Trophoblast cell (in vitro differentiated cells and primary cell): ENCODE data around the gene BTNL3. TPM values are rescaled to one million over a fixed set of nuclear protein-coding genes. Genes with fewer than 3 reads are reported as not detected.
A peak's percentile ranks its signal among the peaks of the same experiment; 100 is the strongest.

Experiments
- DNase-seq, 2 donors: peaks; one replicate each; pipeline ENCODE4 v3.0.0-alpha.2; 2016
- H2AFZ ChIP-seq: 2 replicates; pipeline ENCODE4 v1.6.1; 2013; ENCODE audit warnings: low read length, moderate library complexity, mild to moderate bottlenecking; ENCODE audit not compliant: insufficient read depth, poor library complexity
- H2AK5ac ChIP-seq: 2 replicates; pipeline ENCODE4 v1.6.1; 2013; ENCODE audit warnings: mild to moderate bottlenecking, low read length
- H2BK120ac ChIP-seq: 2 replicates; pipeline ENCODE4 v1.6.1; 2013; ENCODE audit warnings: low read length, mild to moderate bottlenecking, moderate library complexity; ENCODE audit not compliant: insufficient read depth, poor library complexity
- H2BK12ac ChIP-seq: 2 replicates; pipeline ENCODE4 v1.6.1; 2013; ENCODE audit warnings: mild to moderate bottlenecking, low read length, moderate library complexity
- H2BK5ac ChIP-seq: 2 replicates; pipeline ENCODE4 v1.6.1; 2013; ENCODE audit warnings: low read length, low read depth, moderate library complexity, mild to moderate bottlenecking; ENCODE audit not compliant: poor library complexity
- H3K14ac ChIP-seq: 2 replicates; pipeline ENCODE4 v1.6.1; 2013; ENCODE audit warnings: mild to moderate bottlenecking, low read length
- H3K18ac ChIP-seq: 2 replicates; pipeline ENCODE4 v1.6.1; 2013; ENCODE audit warnings: mild to moderate bottlenecking, low read length
- H3K23ac ChIP-seq: 2 replicates; pipeline ENCODE4 v1.6.1; 2013; ENCODE audit warnings: low read length
- H3K27ac ChIP-seq: 2 replicates; pipeline ENCODE4 v1.5.1; 2013; ENCODE audit warnings: low read depth, mild to moderate bottlenecking, inconsistent platforms, low read length, moderate library complexity
- H3K27me3 ChIP-seq: 2 replicates; pipeline ENCODE4 v1.6.1; 2013; ENCODE audit warnings: inconsistent platforms, mild to moderate bottlenecking, low read length, moderate library complexity; ENCODE audit not compliant: insufficient read depth
- H3K36me3 ChIP-seq, 2 experiments: 1 replicate in 1 of 2; 2 replicates in 1 of 2; pipeline ENCODE4 v1.6.1; 2013; ENCODE audit warnings: low read length in 2 of 2, mild to moderate bottlenecking in 2 of 2, moderate library complexity in 1 of 2; ENCODE audit not compliant: insufficient read depth in 2 of 2, control insufficient read depth in 1 of 2
- H3K4ac ChIP-seq: 2 replicates; pipeline ENCODE4 v1.6.1; 2013; ENCODE audit warnings: low read depth, mild to moderate bottlenecking, low read length, moderate library complexity
- H3K4me1 ChIP-seq, 2 experiments: 1 replicate in 1 of 2; 2 replicates in 1 of 2; pipeline ENCODE4 v1.6.1; 2013; ENCODE audit warnings: low read length in 2 of 2, mild to moderate bottlenecking in 2 of 2, moderate library complexity in 1 of 2; ENCODE audit not compliant: insufficient read depth in 2 of 2, control insufficient read depth in 1 of 2
- H3K4me2 ChIP-seq: 2 replicates; pipeline ENCODE4 v1.6.1; 2013; ENCODE audit warnings: inconsistent platforms, mild to moderate bottlenecking, low read length, moderate library complexity
- H3K4me3 ChIP-seq: 2 replicates; pipeline ENCODE4 v1.5.1; 2013; ENCODE audit warnings: mild to moderate bottlenecking, low read depth, low read length, inconsistent platforms
- H3K79me1 ChIP-seq: one replicate; pipeline ENCODE4 v1.6.1; 2013; ENCODE audit warnings: low read length
- H3K79me2 ChIP-seq: 2 replicates; pipeline ENCODE4 v1.6.1; 2013; ENCODE audit warnings: low read length, mild to moderate bottlenecking; ENCODE audit not compliant: control insufficient read depth, insufficient read depth, poor library complexity
- H3K9ac ChIP-seq: 2 replicates; pipeline ENCODE4 v1.6.1; 2013; ENCODE audit warnings: mild to moderate bottlenecking, low read length
- H3K9me3 ChIP-seq: 2 replicates; pipeline ENCODE4 v1.6.1; 2013; ENCODE audit warnings: low read depth, mild to moderate bottlenecking, control low read depth, inconsistent platforms, low read length; ENCODE audit not compliant: insufficient read depth
- H4K12ac ChIP-seq: 2 replicates; pipeline ENCODE4 v1.6.1; 2013; ENCODE audit warnings: low read depth, mild to moderate bottlenecking, low read length, moderate library complexity
- H4K8ac ChIP-seq: 2 replicates; pipeline ENCODE4 v1.6.1; 2013; ENCODE audit warnings: low read depth, mild to moderate bottlenecking, low read length, moderate library complexity
- H4K91ac ChIP-seq: one replicate; pipeline ENCODE4 v1.6.1; 2013; ENCODE audit warnings: low read depth, mild to moderate bottlenecking, low read length, moderate library complexity
- WGBS: extraction: QIAGEN DNeasy Blood & Tissue Kit; methylation state at CpG from one replicate; pipeline ENCODE4 v1.1.7; 2013; ENCODE audit warnings: missing lambda C conversion rate; ENCODE audit not compliant: insufficient read length, insufficient coverage; ENCODE audit errors: extremely low coverage; 5-methylcytosine and 5-hydroxymethylcytosine counted together
- polyA plus RNA-seq: library from polyadenylated mRNA; stranded (reverse); fragments of 200-250 nt; gene quantifications from 2 replicates; pipeline ENCODE4 v1.2.3, GENCODE V29; 2013

BTNL3 gene, protein sequence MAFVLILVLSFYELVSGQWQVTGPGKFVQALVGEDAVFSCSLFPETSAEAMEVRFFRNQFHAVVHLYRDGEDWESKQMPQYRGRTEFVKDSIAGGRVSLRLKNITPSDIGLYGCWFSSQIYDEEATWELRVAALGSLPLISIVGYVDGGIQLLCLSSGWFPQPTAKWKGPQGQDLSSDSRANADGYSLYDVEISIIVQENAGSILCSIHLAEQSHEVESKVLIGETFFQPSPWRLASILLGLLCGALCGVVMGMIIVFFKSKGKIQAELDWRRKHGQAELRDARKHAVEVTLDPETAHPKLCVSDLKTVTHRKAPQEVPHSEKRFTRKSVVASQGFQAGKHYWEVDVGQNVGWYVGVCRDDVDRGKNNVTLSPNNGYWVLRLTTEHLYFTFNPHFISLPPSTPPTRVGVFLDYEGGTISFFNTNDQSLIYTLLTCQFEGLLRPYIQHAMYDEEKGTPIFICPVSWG
- not detected in 2 replicates for polyA plus RNA-seq

DNA sequence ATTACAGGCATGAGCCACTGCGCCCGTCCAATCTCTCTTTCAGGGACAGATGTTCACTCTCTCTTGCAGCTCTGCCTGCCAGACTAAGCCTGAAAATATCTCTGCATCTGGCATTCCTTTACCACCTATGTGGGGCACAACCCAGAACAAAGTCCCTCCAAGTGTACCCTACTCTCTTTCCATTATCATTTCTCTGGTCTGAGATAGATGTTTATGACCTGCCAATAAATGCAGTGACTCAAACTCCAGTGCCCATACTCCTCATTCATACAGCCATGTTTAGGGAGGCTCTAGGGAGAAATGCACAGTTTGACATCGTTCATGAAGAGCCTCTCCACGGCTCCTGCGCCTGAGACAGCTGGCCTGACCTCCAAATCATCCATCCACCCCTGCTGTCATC lies at the start of gene BTNL3:
Gene BTNL3 (plus strand): TSS at position 255 of the 400 bp plus-strand sequence. CDS start 183 bp downstream, outside the sequence.
- no peak within 1 kb of the TSS for H3K4me2 ChIP-seq
- H3K27me3 ChIP-seq: no peaks in the 10 kb centered on the region
- H2BK5ac ChIP-seq: no peak within 1 kb of the TSS
- no peak within 1 kb of the TSS for H2AK5ac ChIP-seq
- no peaks in the 10 kb centered on the region for H3K79me2 ChIP-seq
- no peak within 1 kb of the TSS for H3K27ac ChIP-seq
- H3K4ac ChIP-seq: no peak within 1 kb of the TSS
- no peak within 1 kb of the TSS for H4K12ac ChIP-seq
- H3K4me3 ChIP-seq: no peak within 1 kb of the TSS
- no CpG with 5 or more reads among the region's 5 CpGs for WGBS
- no peaks in the 10 kb centered on the region for H3K36me3 ChIP-seq
- H3K18ac ChIP-seq: no peak within 1 kb of the TSS
- H3K9me3 ChIP-seq: no peaks in the 10 kb centered on the region
- no peak within 1 kb of the TSS for H2BK12ac ChIP-seq
- no peak within 1 kb of the TSS for H3K23ac ChIP-seq
- H3K4me1 ChIP-seq: no peaks in the 10 kb centered on the region
- H2AFZ ChIP-seq: no peak within 1 kb of the TSS
- H3K9ac ChIP-seq: peak within 1 kb of the TSS; percentile 7
- no peak within 1 kb of the TSS for H2BK120ac ChIP-seq
- no peak within 1 kb of the TSS for H4K91ac ChIP-seq
- no peaks in the 10 kb centered on the region for H3K79me1 ChIP-seq
- no peak within 1 kb of the TSS for H4K8ac ChIP-seq
- no peak for DNase-seq
- no peak within 1 kb of the TSS for H3K14ac ChIP-seq

DNA sequence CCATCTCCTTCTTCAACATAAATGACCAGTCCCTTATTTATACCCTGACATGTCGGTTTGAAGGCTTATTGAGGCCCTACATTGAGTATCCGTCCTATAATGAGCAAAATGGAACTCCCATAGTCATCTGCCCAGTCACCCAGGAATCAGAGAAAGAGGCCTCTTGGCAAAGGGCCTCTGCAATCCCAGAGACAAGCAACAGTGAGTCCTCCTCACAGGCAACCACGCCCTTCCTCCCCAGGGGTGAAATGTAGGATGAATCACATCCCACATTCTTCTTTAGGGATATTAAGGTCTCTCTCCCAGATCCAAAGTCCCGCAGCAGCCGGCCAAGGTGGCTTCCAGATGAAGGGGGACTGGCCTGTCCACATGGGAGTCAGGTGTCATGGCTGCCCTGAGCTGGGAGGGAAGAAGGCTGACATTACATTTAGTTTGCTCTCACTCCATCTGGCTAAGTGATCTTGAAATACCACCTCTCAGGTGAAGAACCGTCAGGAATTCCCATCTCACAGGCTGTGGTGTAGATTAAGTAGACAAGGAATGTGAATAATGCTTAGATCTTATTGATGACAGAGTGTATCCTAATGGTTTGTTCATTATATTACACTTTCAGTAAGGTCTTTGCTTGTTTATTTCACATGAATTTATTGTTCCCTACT lies 38.2 kb upstream of the BTNL3 start:
- no peaks in the 10 kb centered on the region for H3K79me2 ChIP-seq
- no peak overlapping the region for H3K9ac ChIP-seq
- no peaks in the 10 kb centered on the region for H3K36me3 ChIP-seq
- no peak overlapping the region for H3K14ac ChIP-seq
- H3K4me1 ChIP-seq: no peaks in the 10 kb centered on the region
- H2BK5ac ChIP-seq: no peak overlapping the region
- no CpG with 5 or more reads among the region's 6 CpGs for WGBS
- H3K27ac ChIP-seq: no peak overlapping the region
- no peak overlapping the region for H2AK5ac ChIP-seq
- no peak overlapping the region for H4K8ac ChIP-seq
- no peak overlapping the region for H2AFZ ChIP-seq
- H3K79me1 ChIP-seq: no peaks in the 10 kb centered on the region
- peak; percentile 7 to 57 for DNase-seq
- no peak overlapping the region for H2BK12ac ChIP-seq
- H4K91ac ChIP-seq: no peak overlapping the region
- H3K9me3 ChIP-seq: no peaks in the 10 kb centered on the region
- no peak overlapping the region for H3K23ac ChIP-seq
- H3K18ac ChIP-seq: no peak overlapping the region
- no peak overlapping the region for H4K12ac ChIP-seq
- H3K4ac ChIP-seq: no peak overlapping the region
- H3K4me2 ChIP-seq: no peak overlapping the region
- H2BK120ac ChIP-seq: no peak overlapping the region
- H3K4me3 ChIP-seq: no peak overlapping the region
- no peaks in the 10 kb centered on the region for H3K27me3 ChIP-seq

DNA sequence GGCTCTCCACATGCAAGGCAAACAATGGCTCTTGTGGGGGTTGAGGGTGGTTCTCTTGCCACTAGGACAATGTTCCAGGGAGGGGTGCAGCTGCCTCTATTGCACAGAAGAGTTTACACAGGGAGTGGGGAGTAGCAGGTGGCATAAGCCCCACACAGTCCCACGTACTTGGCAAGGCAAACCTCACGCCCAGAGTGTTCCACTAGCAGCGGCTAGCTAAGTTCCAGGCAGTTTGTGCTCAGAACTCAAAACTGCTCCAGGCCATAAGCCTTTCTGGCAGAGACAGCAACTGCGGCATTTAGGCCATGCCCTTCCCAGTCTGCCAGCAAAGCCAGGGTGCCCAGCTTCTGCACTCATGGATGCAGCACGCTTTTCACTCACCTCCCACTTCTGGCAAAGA lies 29.0 kb upstream of the BTNL3 start:
- Histone ChIP-seq H3K9me3 (no peaks in the 10 kb centered on the region), H2BK5ac (no peak overlapping the region), H2AK5ac (no peak overlapping the region), H3K27me3 (no peaks in the 10 kb centered on the region), H2AFZ (no peak overlapping the region), H3K4me1 (no peaks in the 10 kb centered on the region), H4K12ac (no peak overlapping the region), H3K14ac (no peak overlapping the region), H3K23ac (no peak overlapping the region), H3K9ac (no peak overlapping the region), H4K91ac (no peak overlapping the region), H3K79me1 (no peaks in the 10 kb centered on the region), H3K4me3 (no peak overlapping the region), H3K79me2 (no peaks in the 10 kb centered on the region), H3K27ac (no peak overlapping the region), H3K4ac (no peak overlapping the region), H3K36me3 (no peaks in the 10 kb centered on the region), H2BK120ac (no peak overlapping the region), H4K8ac (no peak overlapping the region), H2BK12ac (no peak overlapping the region), H3K4me2 (no peak overlapping the region), H3K18ac (no peak overlapping the region)
- WGBS: no CpG with 5 or more reads among the region's 5 CpGs
- no peak for DNase-seq

DNA sequence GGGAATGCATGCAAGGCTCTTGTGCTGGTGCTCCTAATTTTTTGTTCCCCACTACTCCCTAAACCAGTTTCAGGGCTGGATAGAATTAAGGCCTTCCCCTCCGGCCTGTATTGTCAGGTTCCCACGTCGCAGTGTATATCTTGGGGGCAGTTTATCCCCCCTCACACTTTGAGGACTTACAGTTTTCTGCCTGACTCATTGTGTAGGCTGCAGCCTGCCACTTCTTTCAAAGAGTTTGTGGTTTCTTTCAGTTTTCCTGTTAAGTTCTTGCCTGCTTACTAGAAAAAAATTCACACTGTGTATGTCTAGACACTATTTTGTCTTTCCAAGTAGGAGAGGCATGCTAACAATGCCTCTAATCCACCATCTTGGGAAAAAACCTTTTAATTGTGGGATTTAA lies 28.4 kb upstream of the BTNL3 start:
- Histone ChIP-seq H4K12ac (no peak overlapping the region), H3K27ac (no peak overlapping the region), H3K23ac (no peak overlapping the region), H3K9ac (no peak overlapping the region), H3K27me3 (no peaks in the 10 kb centered on the region), H3K4ac (no peak overlapping the region), H2AFZ (no peak overlapping the region), H2BK12ac (no peak overlapping the region), H3K36me3 (no peaks in the 10 kb centered on the region), H2BK5ac (no peak overlapping the region), H2BK120ac (no peak overlapping the region), H3K4me1 (no peaks in the 10 kb centered on the region), H3K14ac (no peak overlapping the region), H3K9me3 (no peaks in the 10 kb centered on the region), H4K8ac (no peak overlapping the region), H3K79me2 (no peaks in the 10 kb centered on the region), H3K79me1 (no peaks in the 10 kb centered on the region), H3K4me3 (no peak overlapping the region), H2AK5ac (no peak overlapping the region), H4K91ac (no peak overlapping the region), H3K18ac (no peak overlapping the region), H3K4me2 (no peak overlapping the region)
- no peak for DNase-seq
- WGBS: no CpG with 5 or more reads among the region's 3 CpGs
